ENCODE data around the gene POU3F3.

- TF ChIP-seq CTCF (IDR thresholded peaks at IDR 0.05; ENCODE audit: low read depth, low read length, poor library complexity, severe bottlenecking) (no peak), EZH2phosphoT487 (IDR thresholded peaks at IDR 0.05; ENCODE audit: borderline replicate concordance, low read length) (no peak)
Measured at GRCh38 chr2:104856973-104857261, 3.0 kb downstream of the POU3F3 start.
